ENCODE results near the gene CORO1C.

CORO1C gene

DNA sequence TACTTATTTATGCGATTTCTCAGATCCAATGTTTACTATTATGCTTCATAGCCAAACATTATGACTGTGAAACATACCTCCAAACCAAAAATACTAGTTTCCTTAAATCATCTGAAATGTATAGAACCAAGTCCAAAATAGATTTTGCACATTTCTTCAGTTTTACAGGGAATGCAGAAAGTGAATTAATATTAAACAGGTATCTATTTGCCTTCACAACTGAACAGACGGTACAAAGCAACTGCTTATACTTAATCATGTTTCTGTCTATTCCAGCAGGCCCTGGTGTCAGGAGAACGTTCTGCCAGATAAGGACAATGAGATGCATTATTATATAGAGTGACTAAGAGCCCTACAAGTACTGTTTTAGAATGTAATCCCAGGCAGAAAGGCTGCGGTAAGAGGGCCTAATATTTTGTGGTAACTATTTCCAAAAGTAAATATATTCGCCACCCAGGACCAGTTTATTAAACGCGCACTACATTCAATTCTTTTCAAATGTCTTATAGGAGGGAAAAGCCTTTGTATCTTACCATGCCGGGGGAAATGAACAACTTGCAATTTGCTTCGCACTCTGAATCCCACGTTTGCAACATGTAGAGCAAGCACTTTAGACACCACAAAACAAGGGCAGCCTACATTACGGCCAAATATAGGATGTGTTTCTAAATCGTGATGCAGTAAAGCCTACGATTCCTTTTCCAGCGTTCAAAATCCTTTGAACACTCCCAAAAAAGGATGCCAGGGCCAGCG, 1.5 kb downstream of the CORO1C start:
- DNase-seq (ENCODE audit: low read depth): peak; percentile 48
- H3K4me3 ChIP-seq (ENCODE audit: low read depth, low read length): peak overlapping the region; percentile 92
- TF ChIP-seq, protein P1, sequence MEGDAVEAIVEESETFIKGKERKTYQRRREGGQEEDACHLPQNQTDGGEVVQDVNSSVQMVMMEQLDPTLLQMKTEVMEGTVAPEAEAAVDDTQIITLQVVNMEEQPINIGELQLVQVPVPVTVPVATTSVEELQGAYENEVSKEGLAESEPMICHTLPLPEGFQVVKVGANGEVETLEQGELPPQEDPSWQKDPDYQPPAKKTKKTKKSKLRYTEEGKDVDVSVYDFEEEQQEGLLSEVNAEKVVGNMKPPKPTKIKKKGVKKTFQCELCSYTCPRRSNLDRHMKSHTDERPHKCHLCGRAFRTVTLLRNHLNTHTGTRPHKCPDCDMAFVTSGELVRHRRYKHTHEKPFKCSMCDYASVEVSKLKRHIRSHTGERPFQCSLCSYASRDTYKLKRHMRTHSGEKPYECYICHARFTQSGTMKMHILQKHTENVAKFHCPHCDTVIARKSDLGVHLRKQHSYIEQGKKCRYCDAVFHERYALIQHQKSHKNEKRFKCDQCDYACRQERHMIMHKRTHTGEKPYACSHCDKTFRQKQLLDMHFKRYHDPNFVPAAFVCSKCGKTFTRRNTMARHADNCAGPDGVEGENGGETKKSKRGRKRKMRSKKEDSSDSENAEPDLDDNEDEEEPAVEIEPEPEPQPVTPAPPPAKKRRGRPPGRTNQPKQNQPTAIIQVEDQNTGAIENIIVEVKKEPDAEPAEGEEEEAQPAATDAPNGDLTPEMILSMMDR (conservative IDR thresholded peaks at IDR 0.05; ENCODE audit: low read depth, low read length): peak; percentile 8

DNA sequence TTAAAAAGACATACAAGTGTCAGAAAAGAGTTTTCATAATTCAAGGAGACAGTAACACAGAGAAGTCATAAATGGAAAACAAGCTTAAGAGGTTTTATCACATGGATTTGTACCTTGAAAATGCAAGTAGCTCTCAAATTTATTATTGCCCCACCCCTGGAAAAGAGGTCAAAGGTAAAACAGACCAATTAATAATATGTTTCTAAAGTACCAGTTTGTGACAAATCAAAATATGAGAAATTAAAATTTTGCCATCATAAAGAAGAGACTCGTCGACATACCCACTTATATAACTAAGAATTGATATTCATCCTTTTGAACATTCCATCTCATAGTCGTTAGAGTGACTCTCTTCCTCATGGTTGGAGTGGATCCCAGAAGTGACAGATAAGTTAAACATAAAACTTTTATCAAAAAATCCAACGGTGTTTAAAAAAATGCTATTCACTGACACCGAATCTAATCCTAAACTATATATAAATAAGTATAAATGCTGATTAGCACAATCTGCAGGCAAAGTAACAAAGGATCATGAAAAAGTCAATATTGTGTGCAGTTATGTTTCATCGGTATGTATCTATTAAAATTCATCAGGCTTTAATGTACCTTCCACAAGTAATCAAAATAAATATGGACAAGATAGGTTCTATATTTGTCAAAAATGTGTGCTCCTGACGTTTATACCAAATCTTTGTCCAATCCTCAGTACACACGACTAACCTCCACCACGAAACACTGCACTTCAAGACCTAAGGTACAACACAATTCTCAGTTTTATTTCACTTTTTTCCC, 2.3 kb downstream of the CORO1C start:
- TF ChIP-seq, protein P1 (conservative IDR thresholded peaks at IDR 0.05; ENCODE audit: low read depth, low read length): no peak
- no peak for DNase-seq (ENCODE audit: low read depth)
- H3K4me3 ChIP-seq (ENCODE audit: low read depth, low read length): peak overlapping the region; percentile 92

DNA sequence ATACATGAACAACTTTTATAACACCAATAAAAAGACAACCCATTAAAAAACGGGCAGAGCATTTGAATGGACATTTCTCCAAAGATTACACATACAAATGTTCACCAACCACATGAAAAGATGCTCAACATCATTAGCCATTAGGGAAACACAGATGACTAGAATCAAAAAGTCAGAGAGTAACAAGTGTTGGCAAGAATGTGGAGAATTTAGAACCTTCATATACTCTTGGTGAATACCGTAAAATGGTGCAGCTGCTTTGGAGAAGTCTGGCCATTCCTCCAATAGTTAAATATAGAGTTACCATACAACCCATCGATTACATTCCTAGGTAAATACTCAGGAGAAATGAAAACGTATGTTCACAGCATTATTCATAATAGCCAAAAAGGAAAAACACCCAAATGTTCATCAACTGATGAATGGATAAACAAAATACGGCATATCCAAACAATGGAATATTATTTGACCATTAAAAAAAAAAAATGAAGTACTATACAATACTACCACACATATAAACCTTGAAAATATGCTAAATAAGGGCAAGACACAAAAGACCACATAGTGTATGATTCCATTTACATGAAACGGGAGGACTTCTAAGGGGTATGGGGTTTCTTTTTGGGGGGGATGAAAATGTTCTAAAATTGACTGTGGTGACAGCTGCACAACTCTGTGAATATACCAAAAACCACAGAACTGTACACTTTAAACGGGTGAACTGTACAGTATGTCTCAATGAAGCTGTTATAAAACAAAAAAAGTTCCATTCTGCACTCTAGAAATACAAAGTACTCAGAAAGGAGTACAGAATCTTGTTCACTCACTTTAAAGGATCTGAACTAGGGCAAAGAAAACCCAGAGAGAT, 3.2 kb downstream of the CORO1C start:
- no peak for DNase-seq (ENCODE audit: low read depth)
- no peak overlapping the region for H3K4me3 ChIP-seq (ENCODE audit: low read depth, low read length)
- TF ChIP-seq, protein P1 (conservative IDR thresholded peaks at IDR 0.05; ENCODE audit: low read depth, low read length): no peak

DNA sequence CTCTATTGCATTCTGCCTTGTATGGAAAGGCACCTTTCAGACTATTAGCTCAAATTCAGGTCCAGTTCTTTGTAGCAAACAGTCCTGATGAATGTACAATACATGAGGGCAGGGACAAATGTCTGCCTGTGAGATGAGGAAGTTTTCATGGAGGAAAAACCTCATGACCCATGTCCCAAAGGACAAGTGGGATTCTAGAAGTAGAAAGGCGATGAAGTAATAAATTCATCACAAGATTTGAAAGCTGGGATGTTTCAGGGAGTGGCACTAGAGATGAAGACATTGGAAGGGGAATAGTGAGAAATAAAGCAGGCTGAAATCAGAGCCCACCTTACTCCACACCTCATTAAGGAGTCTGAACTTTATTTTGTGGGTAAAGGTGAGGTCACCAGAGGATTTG, 4.2 kb downstream of the CORO1C start:
- no peak overlapping the region for H3K4me3 ChIP-seq (ENCODE audit: low read depth, low read length)
- TF ChIP-seq, protein P1 (conservative IDR thresholded peaks at IDR 0.05; ENCODE audit: low read depth, low read length): no peak
- no peak for DNase-seq (ENCODE audit: low read depth)

DNA sequence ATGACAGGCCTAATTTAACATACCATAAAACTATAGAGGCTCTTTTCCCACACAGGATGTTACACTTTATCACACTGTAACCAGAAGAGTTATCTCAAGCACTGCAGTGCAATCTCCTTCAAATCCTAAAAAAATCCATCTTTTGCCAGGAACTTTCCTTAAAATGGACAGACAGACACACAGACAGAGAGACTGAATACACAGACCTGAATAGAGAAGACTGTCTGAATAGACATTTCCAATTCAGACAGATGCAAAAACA, 6.5 kb downstream of the CORO1C start:
- TF ChIP-seq, protein P1 (conservative IDR thresholded peaks at IDR 0.05; ENCODE audit: low read depth, low read length): no peak
- no peak for DNase-seq (ENCODE audit: low read depth)

DNA sequence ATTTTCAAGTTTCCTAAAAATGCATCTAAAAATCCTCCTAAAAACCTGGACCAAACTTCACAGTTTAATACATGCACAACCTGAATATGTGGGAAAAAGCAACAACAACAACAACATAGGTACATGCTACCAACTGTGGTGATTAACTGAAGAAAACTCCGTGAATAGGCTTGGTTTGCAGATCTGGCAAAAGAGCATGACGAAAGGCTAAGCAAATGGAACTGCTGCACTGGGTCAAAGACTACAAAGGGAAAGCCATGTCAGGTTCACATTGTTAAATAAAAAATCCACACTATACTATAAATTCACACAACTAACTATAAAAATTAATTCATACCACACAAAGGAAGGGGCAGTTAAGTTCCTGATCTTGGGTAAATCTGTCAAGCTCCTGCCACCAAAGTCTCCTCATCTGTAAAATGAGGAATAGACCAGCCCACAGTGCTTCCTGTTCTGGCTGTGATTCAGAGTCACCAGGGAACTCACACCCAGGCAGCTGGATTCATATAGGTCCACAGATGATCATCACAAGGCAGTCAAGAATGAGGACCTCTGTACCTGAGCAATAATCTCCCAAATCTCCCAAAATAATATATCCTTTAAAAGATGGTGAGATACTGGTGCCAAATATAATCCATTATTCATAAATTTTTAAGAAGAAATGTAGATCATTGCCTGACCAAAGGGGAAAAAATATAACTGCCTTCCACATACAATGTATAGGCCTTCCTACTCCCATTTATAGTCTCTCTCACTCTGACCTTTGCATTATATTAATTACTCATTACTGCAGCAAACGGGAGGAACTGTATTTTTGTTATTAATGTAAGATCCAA, 7.0 kb downstream of the CORO1C start:
- peak; percentile 59 for DNase-seq (ENCODE audit: low read depth)
- no peak overlapping the region for H3K4me3 ChIP-seq (ENCODE audit: low read depth, low read length)
- TF ChIP-seq, protein P1 (conservative IDR thresholded peaks at IDR 0.05; ENCODE audit: low read depth, low read length): no peak

More for the DNA sequence above, 6.5 kb downstream of the CORO1C start:
- H3K4me3 ChIP-seq (ENCODE audit: low read depth, low read length): no peak overlapping the region
